ENCODE data around the gene USP15. TPM values are rescaled to one million over a fixed set of nuclear protein-coding genes. Genes with fewer than 3 reads are reported as not detected.

Gene USP15
- polyA plus RNA-seq, 1 experiment, result 21.9 TPM

DNA sequence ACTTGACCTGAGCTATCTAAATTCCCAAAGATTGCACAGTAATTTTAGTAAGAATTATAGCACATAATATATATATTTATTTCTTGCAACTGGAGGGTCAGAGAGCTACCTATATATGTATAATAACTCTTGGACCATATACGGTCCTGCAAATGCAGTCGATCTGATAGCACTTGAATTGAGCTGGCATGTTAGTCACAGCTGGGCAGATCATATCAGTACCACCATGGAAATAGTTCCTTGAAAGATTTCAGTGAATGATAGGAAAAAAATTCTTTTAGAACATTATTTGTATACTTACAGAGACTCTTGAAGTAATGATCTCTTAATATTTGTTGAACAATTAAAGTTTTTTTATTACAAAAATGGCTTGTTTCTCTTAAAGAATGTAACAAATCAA, 111.9 kb downstream of the USP15 start:
- no peaks in the 10 kb centered on the region for H3K27me3 ChIP-seq (ENCODE audit: control insufficient read depth, insufficient read depth, low read length)
- ChIA-PET CTCF (interaction anchor here (1.0 kb wide), 1 partner anchor 65 kb away, joined by 3 read pairs; no protein-coding TSS in a partner anchor), POLR2A (no interaction called here)

DNA sequence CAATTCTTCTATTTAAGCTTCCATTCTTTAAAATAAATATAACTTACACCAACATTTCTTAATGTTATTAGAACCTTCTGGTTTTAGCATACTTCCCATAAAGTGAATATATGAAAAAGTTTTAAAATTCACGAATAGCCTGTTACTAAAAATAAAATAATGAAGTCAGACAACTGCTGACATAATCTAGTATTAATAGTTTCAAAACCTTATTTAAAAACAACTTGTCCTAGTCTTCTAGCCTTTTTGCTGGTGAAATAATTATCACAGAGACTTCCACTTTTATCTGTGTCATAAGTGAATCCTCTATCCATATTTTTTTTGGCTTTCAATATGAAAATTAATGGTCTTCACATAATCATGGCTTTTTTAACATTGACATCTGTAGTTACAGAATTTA, 112.6 kb downstream of the USP15 start:
- H3K27me3 ChIP-seq (ENCODE audit: control insufficient read depth, insufficient read depth, low read length), result no peaks in the 10 kb centered on the region
- ChIA-PET CTCF (no interaction called here), POLR2A (no interaction called here)
- H3K4me3 ChIP-seq (ENCODE audit: low read depth, low read length), result no peak overlapping the region
- DNase-seq (ENCODE audit: low read depth), result no peak
- H3K36me3 ChIP-seq (ENCODE audit: control insufficient read depth, insufficient read depth, low read length), result no peaks in the 10 kb centered on the region
- TF ChIP-seq, protein P1, sequence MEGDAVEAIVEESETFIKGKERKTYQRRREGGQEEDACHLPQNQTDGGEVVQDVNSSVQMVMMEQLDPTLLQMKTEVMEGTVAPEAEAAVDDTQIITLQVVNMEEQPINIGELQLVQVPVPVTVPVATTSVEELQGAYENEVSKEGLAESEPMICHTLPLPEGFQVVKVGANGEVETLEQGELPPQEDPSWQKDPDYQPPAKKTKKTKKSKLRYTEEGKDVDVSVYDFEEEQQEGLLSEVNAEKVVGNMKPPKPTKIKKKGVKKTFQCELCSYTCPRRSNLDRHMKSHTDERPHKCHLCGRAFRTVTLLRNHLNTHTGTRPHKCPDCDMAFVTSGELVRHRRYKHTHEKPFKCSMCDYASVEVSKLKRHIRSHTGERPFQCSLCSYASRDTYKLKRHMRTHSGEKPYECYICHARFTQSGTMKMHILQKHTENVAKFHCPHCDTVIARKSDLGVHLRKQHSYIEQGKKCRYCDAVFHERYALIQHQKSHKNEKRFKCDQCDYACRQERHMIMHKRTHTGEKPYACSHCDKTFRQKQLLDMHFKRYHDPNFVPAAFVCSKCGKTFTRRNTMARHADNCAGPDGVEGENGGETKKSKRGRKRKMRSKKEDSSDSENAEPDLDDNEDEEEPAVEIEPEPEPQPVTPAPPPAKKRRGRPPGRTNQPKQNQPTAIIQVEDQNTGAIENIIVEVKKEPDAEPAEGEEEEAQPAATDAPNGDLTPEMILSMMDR (IDR thresholded peaks at IDR 0.05; ENCODE audit: insufficient read depth, low read depth, low read length), result no peak

More for the DNA sequence above, 111.9 kb downstream of the USP15 start:
- TF ChIP-seq, protein P1 (IDR thresholded peaks at IDR 0.05; ENCODE audit: insufficient read depth, low read depth, low read length), result no peak
- no peaks in the 10 kb centered on the region for H3K36me3 ChIP-seq (ENCODE audit: control insufficient read depth, insufficient read depth, low read length)
- DNase-seq (ENCODE audit: low read depth), result no peak
- no peak overlapping the region for H3K4me3 ChIP-seq (ENCODE audit: low read depth, low read length)

DNA sequence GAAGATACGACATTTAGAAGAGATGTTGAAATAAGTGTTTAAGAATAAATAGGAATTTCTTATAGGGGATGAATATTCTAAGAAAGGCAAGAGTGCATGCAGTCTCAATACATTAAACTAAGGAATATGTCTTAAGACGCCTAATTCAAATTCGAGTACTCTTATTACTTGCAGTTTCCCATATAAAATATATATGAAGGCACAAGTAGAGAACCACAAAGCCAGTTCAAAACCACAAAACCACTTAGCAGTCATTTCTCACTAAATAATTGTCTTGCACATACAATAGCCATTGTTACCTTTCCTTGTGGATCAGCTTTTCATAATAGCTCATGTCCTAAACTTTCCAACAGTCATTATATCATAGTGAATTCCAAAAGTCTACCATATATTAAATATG, 115.4 kb downstream of the USP15 start:
- Histone ChIP-seq H3K4me3 (ENCODE audit: low read depth, low read length) (no peak overlapping the region), H3K36me3 (ENCODE audit: control insufficient read depth, insufficient read depth, low read length) (no peaks in the 10 kb centered on the region), H3K27me3 (ENCODE audit: control insufficient read depth, insufficient read depth, low read length) (no peaks in the 10 kb centered on the region)
- no peak for DNase-seq (ENCODE audit: low read depth)
- POLR2A ChIA-PET, result no interaction called here
- CTCF ChIA-PET, result no interaction called here
- TF ChIP-seq, protein P1 (IDR thresholded peaks at IDR 0.05; ENCODE audit: insufficient read depth, low read depth, low read length), result no peak

DNA sequence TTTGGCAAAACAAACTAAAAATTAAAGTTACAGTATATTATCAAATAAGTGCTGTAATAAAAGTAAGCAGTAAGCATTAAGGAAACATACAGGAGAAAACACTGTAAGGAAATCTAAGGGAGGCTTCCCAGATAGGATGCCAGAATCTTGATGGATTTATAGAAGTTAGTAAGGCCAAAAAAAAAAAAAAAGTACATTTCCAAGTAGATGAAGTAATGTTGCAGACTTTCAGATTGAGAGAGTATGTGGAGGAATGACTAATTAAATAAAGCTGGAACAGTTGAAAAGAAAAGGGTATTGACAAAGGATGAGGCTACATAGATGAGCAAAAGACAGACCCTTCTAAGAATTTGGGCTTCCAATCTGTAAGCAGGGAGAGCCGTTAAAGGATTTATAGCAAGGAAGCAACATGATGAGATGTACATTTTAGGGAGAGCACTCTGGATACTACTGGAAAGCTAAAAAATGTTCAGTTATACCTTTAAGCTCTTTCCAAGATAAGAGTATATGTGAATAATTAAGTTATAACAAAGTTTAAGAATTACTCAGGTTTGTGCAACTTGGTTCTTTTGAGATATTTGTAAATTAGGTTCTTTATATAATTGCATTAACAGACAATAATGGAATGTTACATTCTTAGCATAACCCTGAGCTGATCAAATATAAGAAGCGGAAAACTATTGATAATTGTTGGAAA, 119.0 kb downstream of the USP15 start:
- ChIA-PET CTCF (no interaction called here), POLR2A (no interaction called here)
- H3K4me3 ChIP-seq (ENCODE audit: low read depth, low read length), result no peak overlapping the region
- TF ChIP-seq, protein P1 (IDR thresholded peaks at IDR 0.05; ENCODE audit: insufficient read depth, low read depth, low read length), result no peak
- peak; percentile 12 for DNase-seq (ENCODE audit: low read depth)
- H3K36me3 ChIP-seq (ENCODE audit: control insufficient read depth, insufficient read depth, low read length), result no peaks in the 10 kb centered on the region
- H3K27me3 ChIP-seq (ENCODE audit: control insufficient read depth, insufficient read depth, low read length), result no peaks in the 10 kb centered on the region

DNA sequence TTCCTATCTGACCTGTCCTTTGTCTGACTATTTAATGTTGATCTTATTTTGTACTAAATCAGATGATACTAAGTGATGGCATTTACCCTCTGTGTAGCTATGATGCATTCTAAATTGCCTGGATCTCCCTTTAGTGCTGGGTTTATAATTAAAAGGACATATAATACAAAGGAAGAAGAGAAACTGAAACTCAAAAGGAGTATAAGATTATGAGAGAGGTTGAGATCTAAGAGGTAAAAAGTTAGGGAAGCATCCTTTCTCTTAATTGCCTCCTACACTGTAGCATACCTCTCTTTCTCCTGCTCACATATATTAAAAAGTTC, 119.5 kb downstream of the USP15 start:
- ChIA-PET POLR2A (no interaction called here), CTCF (no interaction called here)

More for the DNA sequence above, 119.5 kb downstream of the USP15 start:
- Histone ChIP-seq H3K27me3 (ENCODE audit: control insufficient read depth, insufficient read depth, low read length) (no peaks in the 10 kb centered on the region), H3K4me3 (ENCODE audit: low read depth, low read length) (no peak overlapping the region), H3K36me3 (ENCODE audit: control insufficient read depth, insufficient read depth, low read length) (no peaks in the 10 kb centered on the region)
- TF ChIP-seq, protein P1 (IDR thresholded peaks at IDR 0.05; ENCODE audit: insufficient read depth, low read depth, low read length), result no peak
- DNase-seq (ENCODE audit: low read depth), result no peak
